ENCODE results near the gene XPR1. TPM values are rescaled to one million over a fixed set of nuclear protein-coding genes. Genes with fewer than 3 reads are reported as not detected.
"Not testable (repeated sequence)": the region's sequence is repeated elsewhere in the genome, so short reads cannot be mapped to it uniquely, and the experiment has no call there.

XPR1 gene
- total RNA-seq, 4 donors from 2014 or later = 29.4 to 42.2 (median 33.7) TPM

DNA sequence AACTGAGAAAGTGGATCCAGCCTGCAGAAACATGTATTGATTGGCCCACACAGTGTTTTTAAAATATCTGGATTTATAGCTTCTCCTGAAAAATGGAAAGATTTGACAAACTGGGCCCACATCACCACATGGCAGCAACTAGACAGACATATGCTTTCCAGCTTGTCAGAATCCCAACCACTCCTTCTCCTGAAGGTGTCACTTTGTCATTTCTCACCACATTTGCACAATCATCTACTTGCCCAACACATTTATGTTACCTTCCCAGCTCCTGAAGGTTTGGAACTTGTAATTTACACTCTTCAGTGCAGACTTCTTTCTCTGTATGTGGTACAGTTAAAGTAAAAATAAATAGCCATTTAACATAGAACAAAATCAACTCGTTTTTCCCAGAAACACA lies 154.8 kb downstream of the XPR1 start:
- H3K4me1 ChIP-seq = no peaks in the 10 kb centered on the region
- 89 to 91% methylated on average over 1 of the region's 1 CpG for WGBS, 2 donors
- peaks cover 0 to 6% of the 10 kb centered on the region in 2 donors for H3K36me3 ChIP-seq
- intact Hi-C loops (cut with DNase I) = no loop called here
- no peaks in the 10 kb centered on the region for H3K9me3 ChIP-seq
- H3K27me3 ChIP-seq = no peaks in the 10 kb centered on the region
- TF ChIP-seq, protein P1, sequence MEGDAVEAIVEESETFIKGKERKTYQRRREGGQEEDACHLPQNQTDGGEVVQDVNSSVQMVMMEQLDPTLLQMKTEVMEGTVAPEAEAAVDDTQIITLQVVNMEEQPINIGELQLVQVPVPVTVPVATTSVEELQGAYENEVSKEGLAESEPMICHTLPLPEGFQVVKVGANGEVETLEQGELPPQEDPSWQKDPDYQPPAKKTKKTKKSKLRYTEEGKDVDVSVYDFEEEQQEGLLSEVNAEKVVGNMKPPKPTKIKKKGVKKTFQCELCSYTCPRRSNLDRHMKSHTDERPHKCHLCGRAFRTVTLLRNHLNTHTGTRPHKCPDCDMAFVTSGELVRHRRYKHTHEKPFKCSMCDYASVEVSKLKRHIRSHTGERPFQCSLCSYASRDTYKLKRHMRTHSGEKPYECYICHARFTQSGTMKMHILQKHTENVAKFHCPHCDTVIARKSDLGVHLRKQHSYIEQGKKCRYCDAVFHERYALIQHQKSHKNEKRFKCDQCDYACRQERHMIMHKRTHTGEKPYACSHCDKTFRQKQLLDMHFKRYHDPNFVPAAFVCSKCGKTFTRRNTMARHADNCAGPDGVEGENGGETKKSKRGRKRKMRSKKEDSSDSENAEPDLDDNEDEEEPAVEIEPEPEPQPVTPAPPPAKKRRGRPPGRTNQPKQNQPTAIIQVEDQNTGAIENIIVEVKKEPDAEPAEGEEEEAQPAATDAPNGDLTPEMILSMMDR (IDR thresholded peaks at IDR 0.05) = no peak
- no peak for TF ChIP-seq POLR2A (IDR thresholded peaks at IDR 0.05)
- H3K4me3 ChIP-seq (replicated peaks in 1 of 3) = no peak overlapping the region
- no peak for DNase-seq
- no peak overlapping the region for H3K27ac ChIP-seq

DNA sequence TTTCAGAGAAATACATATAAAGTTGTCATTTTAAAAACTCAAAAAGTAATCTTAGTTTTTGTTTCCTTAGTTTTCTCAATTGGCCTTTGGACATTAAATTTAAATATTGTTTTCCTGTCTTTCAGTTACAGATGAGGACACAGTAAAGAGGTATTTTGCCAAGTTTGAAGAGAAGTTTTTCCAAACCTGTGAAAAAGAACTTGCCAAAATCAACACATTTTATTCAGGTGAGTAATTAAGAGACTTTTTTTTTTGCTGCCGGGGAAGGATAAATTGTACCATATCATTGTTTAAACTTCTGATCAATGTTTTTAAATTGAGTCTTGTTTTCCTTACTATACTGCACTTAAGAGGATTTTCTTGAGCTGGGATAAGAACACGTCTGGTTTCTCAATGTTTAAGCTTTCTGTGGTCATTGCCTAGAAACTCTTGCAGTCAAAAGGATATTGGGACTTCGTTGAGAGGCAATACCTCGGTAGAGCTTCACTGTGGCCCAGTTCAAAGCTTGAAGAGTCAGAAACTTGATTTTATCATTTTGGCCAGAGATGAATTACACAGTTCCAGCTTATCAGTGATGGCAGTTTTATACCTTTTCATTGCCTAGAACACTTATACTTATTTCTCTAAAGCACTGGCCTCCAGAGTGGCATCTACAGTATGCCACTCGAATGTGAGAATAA lies 155.9 kb downstream of the XPR1 start:
- Histone ChIP-seq H3K9me3 (no peaks in the 10 kb centered on the region), H3K36me3 (peaks cover 0 to 6% of the 10 kb centered on the region in 2 donors), H3K27ac (no peak overlapping the region), H3K27me3 (no peaks in the 10 kb centered on the region), H3K4me1 (no peaks in the 10 kb centered on the region), H3K4me3 (replicated peaks in 1 of 3) (no peak overlapping the region)
- WGBS, 2 donors = 79 to 86% methylated on average over 5 of the region's 5 CpGs
- DNase-seq = no peak
- intact Hi-C loops (cut with DNase I) = no loop called here
- TF ChIP-seq POLR2A (IDR thresholded peaks at IDR 0.05) = no peak

DNA sequence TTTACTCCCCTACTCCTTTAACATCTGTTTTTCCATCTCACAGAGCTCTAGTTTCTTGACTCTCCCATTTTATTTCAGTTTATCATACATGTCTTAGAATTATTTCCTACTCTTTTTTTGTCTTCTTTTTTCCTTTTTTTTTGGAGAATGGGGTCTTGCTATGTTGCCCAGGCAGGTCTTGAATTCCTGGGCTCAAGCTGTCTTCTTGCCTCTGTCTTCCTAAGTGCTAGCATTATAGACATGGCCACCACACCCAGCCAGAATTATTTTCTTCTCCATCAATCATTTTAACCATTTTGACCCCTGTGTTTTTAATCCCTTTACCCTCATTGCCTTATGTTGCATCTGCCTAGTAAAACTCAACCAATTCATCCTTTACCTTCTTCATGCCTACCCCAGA lies 157.6 kb downstream of the XPR1 start:
- Histone ChIP-seq H3K4me3 (replicated peaks in 1 of 3) (no peak overlapping the region), H3K9me3 (no peaks in the 10 kb centered on the region), H3K27me3 (no peaks in the 10 kb centered on the region), H3K27ac (no peak overlapping the region), H3K4me1 (no peaks in the 10 kb centered on the region), H3K36me3 (peaks cover 0 to 6% of the 10 kb centered on the region in 2 donors)
- intact Hi-C loops (cut with DNase I) = no loop called here
- no peak for DNase-seq
- TF ChIP-seq, protein P1 (IDR thresholded peaks at IDR 0.05) = no peak
- TF ChIP-seq POLR2A (IDR thresholded peaks at IDR 0.05) = no peak

DNA sequence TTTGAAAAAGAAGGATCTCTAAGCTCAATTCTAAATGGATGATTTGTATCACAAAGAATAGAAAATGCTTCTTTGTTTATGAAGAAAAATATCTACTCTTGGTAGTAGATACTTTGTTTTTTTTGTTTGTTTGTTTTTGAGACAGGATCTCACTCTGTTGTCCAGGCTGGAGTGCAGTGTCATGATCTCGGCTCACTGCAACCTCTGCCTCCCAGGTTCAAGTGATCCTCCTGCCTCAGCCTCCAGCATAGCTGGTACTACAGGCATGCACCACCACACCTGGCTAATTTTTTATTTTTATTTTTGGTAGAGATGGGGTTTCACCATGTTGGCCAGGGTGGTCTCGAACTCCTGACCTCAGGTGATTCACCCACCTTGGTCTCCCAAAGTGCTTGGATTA lies 159.3 kb downstream of the XPR1 start:
- H3K36me3 ChIP-seq; H3K27ac ChIP-seq; intact Hi-C loops (cut with DNase I); H3K4me3 ChIP-seq (replicated peaks in 1 of 3); H3K4me1 ChIP-seq; DNase-seq; H3K9me3 ChIP-seq; H3K27me3 ChIP-seq: not testable (repeated sequence)
- WGBS, 2 donors = 93 to 97% methylated on average over 2 of the region's 2 CpGs

DNA sequence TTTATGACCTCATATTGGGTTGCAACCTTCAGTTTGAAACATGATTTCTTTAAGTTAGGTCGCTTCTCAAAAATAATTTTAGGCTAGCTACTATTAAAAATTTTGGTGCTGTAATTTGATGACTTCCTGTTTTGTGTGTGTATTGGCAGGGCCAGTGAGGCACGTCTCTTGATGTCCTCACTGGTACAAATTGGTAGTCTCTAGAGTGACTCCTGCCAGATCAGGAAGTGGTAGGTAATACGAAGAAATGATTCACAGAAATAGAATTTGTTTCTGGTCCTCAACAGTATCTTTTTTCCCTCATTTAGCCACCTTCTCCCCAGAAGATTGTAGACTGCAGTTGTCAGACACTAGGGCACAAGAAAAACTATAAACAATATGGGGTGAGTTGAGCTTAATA lies 160.0 kb downstream of the XPR1 start:
- peaks cover 0 to 6% of the 10 kb centered on the region in 2 donors for H3K36me3 ChIP-seq
- TF ChIP-seq POLR2A (IDR thresholded peaks at IDR 0.05) = no peak
- TF ChIP-seq, protein P1 (IDR thresholded peaks at IDR 0.05) = no peak
- no peak overlapping the region for H3K4me3 ChIP-seq (replicated peaks in 1 of 3)
- intact Hi-C loops (cut with DNase I) = no loop called here
- DNase-seq = no peak
- H3K27me3 ChIP-seq = no peaks in the 10 kb centered on the region
- 76 to 84% methylated on average over 3 of the region's 3 CpGs for WGBS, 2 donors
- no peak overlapping the region for H3K27ac ChIP-seq
- H3K9me3 ChIP-seq = no peaks in the 10 kb centered on the region
- no peaks in the 10 kb centered on the region for H3K4me1 ChIP-seq

DNA sequence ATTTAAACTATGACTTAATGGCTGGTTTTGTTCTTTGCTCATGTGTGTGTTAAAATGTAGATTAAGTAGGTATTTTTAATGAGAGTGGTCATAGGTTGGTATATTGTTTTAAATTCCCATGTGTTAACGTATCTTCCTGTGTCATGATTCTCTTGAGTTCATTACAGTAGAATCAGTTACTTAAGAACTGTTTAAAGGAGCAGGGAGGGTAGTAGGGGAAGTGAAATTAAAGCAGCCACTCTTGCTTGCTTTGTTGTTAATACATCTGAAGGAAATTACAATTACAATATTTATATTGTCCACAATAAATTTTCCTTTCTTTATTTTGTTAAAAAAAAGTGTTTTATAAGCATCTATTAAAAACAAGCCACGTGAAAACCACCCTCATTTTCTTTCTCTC lies 161.6 kb downstream of the XPR1 start:
- no peak overlapping the region for H3K27ac ChIP-seq
- H3K36me3 ChIP-seq = peaks cover 0 to 6% of the 10 kb centered on the region in 2 donors
- no peak for DNase-seq
- intact Hi-C loops (cut with DNase I) = no loop called here
- TF ChIP-seq, protein P1 (IDR thresholded peaks at IDR 0.05) = no peak
- no peak for TF ChIP-seq POLR2A (IDR thresholded peaks at IDR 0.05)
- 75 to 83% methylated on average over 2 of the region's 2 CpGs for WGBS, 2 donors
- H3K9me3 ChIP-seq = no peaks in the 10 kb centered on the region
- H3K27me3 ChIP-seq = no peaks in the 10 kb centered on the region
- no peak overlapping the region for H3K4me3 ChIP-seq (replicated peaks in 1 of 3)
- no peaks in the 10 kb centered on the region for H3K4me1 ChIP-seq
